Activated T-cell treated with anti-CD3 and anti-CD28 coated beads, Interleukin-2, amount 50 U/mL, for 72 hours (primary cell): ENCODE results near the gene SYPL1. TPM values are rescaled to one million over a fixed set of nuclear protein-coding genes. Genes with fewer than 3 reads are reported as not detected.
A peak's percentile ranks its signal among the peaks of the same experiment; 100 is the strongest.

ENCODE experiments used
- ATAC-seq, 2 donors: fragments of 150-1000 bp; cut with Tn5 transposase; replicated peaks in 1 of 2; 2 replicates each; pipeline ENCODE4 v1.10.0; 2021; ENCODE audit warnings: moderate library complexity in 2 of 2, mild to moderate bottlenecking in 1 of 2
- DNase-seq, 2 donors: peaks; one replicate each; pipeline ENCODE4 v3.0.0; 2021 to 2022; ENCODE audit warnings: mixed read lengths in 1 of 2
- H3K27ac Mint-ChIP-seq: one replicate; pipeline ENCODE4 v1.8.0; 2022; ENCODE audit warnings: mild to moderate bottlenecking, moderate library complexity, mixed read lengths
- H3K27me3 Mint-ChIP-seq: one replicate; pipeline ENCODE4 v1.8.0; 2022; ENCODE audit warnings: low read depth, mixed read lengths
- H3K36me3 Mint-ChIP-seq, 2 donors: one replicate each; pipeline ENCODE4 v1.8.0; 2022; ENCODE audit warnings: mixed read lengths in 2 of 2, mild to moderate bottlenecking in 1 of 2; ENCODE audit not compliant: insufficient read depth in 2 of 2
- H3K4me1 Mint-ChIP-seq: one replicate; pipeline ENCODE4 v1.8.0; 2022; ENCODE audit warnings: low read depth, mixed read lengths
- H3K4me3 Mint-ChIP-seq, 2 donors: one replicate each; pipeline ENCODE4 v1.8.0; 2022; ENCODE audit warnings: mild to moderate bottlenecking in 2 of 2, mixed read lengths in 2 of 2, moderate library complexity in 2 of 2
- H3K9me3 Mint-ChIP-seq, 2 donors: one replicate each; pipeline ENCODE4 v1.8.0; 2022; ENCODE audit warnings: mixed read lengths in 2 of 2
- total RNA-seq, 2 donors: library from RNA; stranded (reverse); gene quantifications; one replicate each; pipeline ENCODE4 v1.2.3, GENCODE V29; 2022

The SYPL1 gene
- total RNA-seq, 2 donors from 2014 or later = 29.6 to 32.0 TPM

- Mint-ChIP-seq H3K4me3 (no peak overlapping the region), H3K4me1 (peaks cover 49% of the 10 kb centered on the region), H3K27me3 (no peaks in the 10 kb centered on the region), H3K36me3 (peaks cover 0 to 5% of the 10 kb centered on the region in 2 donors), H3K9me3 (no peaks in the 10 kb centered on the region), H3K27ac (no peak overlapping the region)
- no peak for ATAC-seq
- no peak for DNase-seq
Observed at GRCh38 chr7:106099539-106099938, 12.6 kb downstream of the SYPL1 start.

- peaks cover 47% of the 10 kb centered on the region for H3K4me1 Mint-ChIP-seq
- H3K9me3 Mint-ChIP-seq = no peaks in the 10 kb centered on the region
- H3K27ac Mint-ChIP-seq = peak overlapping the region; percentile 74
- peak overlapping the region in 1 of 2 donors; percentile 50 for H3K4me3 Mint-ChIP-seq
- no peak for DNase-seq
- peaks cover 0 to 5% of the 10 kb centered on the region in 2 donors for H3K36me3 Mint-ChIP-seq
- no peak for ATAC-seq
- H3K27me3 Mint-ChIP-seq = no peaks in the 10 kb centered on the region
Observed at GRCh38 chr7:106098889-106099288, 13.2 kb downstream of the SYPL1 start.

- no peaks in the 10 kb centered on the region for H3K27me3 Mint-ChIP-seq
- ATAC-seq (no peak), DNase-seq (no peak)
- H3K36me3 Mint-ChIP-seq = peaks cover 2 to 4% of the 10 kb centered on the region in 2 donors
- peaks cover 17% of the 10 kb centered on the region for H3K4me1 Mint-ChIP-seq
- H3K9me3 Mint-ChIP-seq = no peaks in the 10 kb centered on the region
- H3K27ac Mint-ChIP-seq = no peak overlapping the region
- H3K4me3 Mint-ChIP-seq = no peak overlapping the region
Observed at GRCh38 chr7:106095634-106096033, 16.5 kb downstream of the SYPL1 start.

GRCh38 chr7:106094780-106095179 lies 17.3 kb downstream of the SYPL1 start:
- Mint-ChIP-seq H3K9me3 (no peaks in the 10 kb centered on the region), H3K27me3 (no peaks in the 10 kb centered on the region), H3K4me1 (peaks cover 14% of the 10 kb centered on the region), H3K4me3 (no peak overlapping the region), H3K27ac (no peak overlapping the region), H3K36me3 (peaks cover 3 to 4% of the 10 kb centered on the region in 2 donors)
- no peak for ATAC-seq
- DNase-seq = no peak

- Mint-ChIP-seq H3K27me3 (no peaks in the 10 kb centered on the region), H3K9me3 (no peaks in the 10 kb centered on the region), H3K4me1 (peaks cover 8% of the 10 kb centered on the region), H3K4me3 (no peak overlapping the region), H3K27ac (no peak overlapping the region), H3K36me3 (peaks cover 4 to 5% of the 10 kb centered on the region in 2 donors)
- ATAC-seq (no peak), DNase-seq (no peak)
Observed at GRCh38 chr7:106092204-106092603, 19.9 kb downstream of the SYPL1 start.

- no peak overlapping the region for H3K4me3 Mint-ChIP-seq
- peaks cover 0 to 5% of the 10 kb centered on the region in 2 donors for H3K36me3 Mint-ChIP-seq
- ATAC-seq (no peak), DNase-seq (no peak)
- H3K9me3 Mint-ChIP-seq = no peaks in the 10 kb centered on the region
- no peaks in the 10 kb centered on the region for H3K27me3 Mint-ChIP-seq
- peak overlapping the region; percentile 80 for H3K27ac Mint-ChIP-seq
- H3K4me1 Mint-ChIP-seq = peaks cover 14% of the 10 kb centered on the region
Observed at GRCh38 chr7:106089647-106090046, 22.5 kb downstream of the SYPL1 start.

- Mint-ChIP-seq H3K4me1 (peaks cover 19% of the 10 kb centered on the region), H3K36me3 (peaks cover 0 to 5% of the 10 kb centered on the region in 2 donors), H3K4me3 (no peak overlapping the region), H3K9me3 (no peaks in the 10 kb centered on the region), H3K27ac (no peak overlapping the region), H3K27me3 (no peaks in the 10 kb centered on the region)
- DNase-seq (no peak), ATAC-seq (no peak)
Observed at GRCh38 chr7:106088014-106088413, 24.1 kb downstream of the SYPL1 start.

GRCh38 chr7:106086062-106086461 lies 26.1 kb downstream of the SYPL1 start:
- no peak for DNase-seq
- peaks cover 19% of the 10 kb centered on the region for H3K4me1 Mint-ChIP-seq
- peak; percentile 40 to 50 for ATAC-seq
- no peaks in the 10 kb centered on the region for H3K27me3 Mint-ChIP-seq
- H3K27ac Mint-ChIP-seq = no peak overlapping the region
- H3K4me3 Mint-ChIP-seq = no peak overlapping the region
- peaks cover 0 to 3% of the 10 kb centered on the region in 2 donors for H3K36me3 Mint-ChIP-seq
- no peaks in the 10 kb centered on the region for H3K9me3 Mint-ChIP-seq

DNA sequence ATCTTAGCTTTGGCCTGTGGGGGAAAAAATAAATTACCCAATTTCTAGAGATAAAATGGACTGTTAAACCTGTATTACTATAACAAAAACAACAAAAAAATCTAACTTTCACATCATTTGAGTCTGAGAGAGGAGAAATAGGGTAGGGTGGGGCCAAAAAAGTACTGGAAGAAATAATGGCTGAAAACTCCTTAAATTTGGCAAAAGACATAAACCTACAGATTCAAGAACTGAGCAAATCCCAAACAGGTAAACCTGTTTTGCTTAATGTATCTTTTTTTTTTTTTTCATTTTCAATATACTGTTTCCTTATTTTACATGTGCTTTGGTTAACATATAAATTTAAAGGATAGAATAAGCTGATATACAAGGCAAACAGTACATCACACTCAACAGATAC lies 27.1 kb downstream of the SYPL1 start:
- DNase-seq (no peak), ATAC-seq (no peak)
- Mint-ChIP-seq H3K36me3 (peaks cover 0 to 3% of the 10 kb centered on the region in 2 donors), H3K27ac (no peak overlapping the region), H3K4me1 (peaks cover 19% of the 10 kb centered on the region), H3K4me3 (no peak overlapping the region), H3K27me3 (no peaks in the 10 kb centered on the region), H3K9me3 (no peaks in the 10 kb centered on the region)

GRCh38 chr7:106083717-106084116 lies 28.4 kb downstream of the SYPL1 start:
- peaks cover 0 to 2% of the 10 kb centered on the region in 2 donors for H3K36me3 Mint-ChIP-seq
- ATAC-seq (no peak), DNase-seq (no peak)
- H3K4me1 Mint-ChIP-seq = peaks cover 11% of the 10 kb centered on the region
- no peaks in the 10 kb centered on the region for H3K9me3 Mint-ChIP-seq
- no peaks in the 10 kb centered on the region for H3K27me3 Mint-ChIP-seq
- no peak overlapping the region for H3K27ac Mint-ChIP-seq
- no peak overlapping the region for H3K4me3 Mint-ChIP-seq

GRCh38 chr7:106082087-106082854 lies 29.8 kb downstream of the SYPL1 start:
- Mint-ChIP-seq H3K27me3 (no peaks in the 10 kb centered on the region), H3K9me3 (no peaks in the 10 kb centered on the region), H3K27ac (no peak overlapping the region), H3K4me3 (no peak overlapping the region), H3K4me1 (peaks cover 11% of the 10 kb centered on the region), H3K36me3 (no peaks in the 10 kb centered on the region)
- DNase-seq (no peak), ATAC-seq (no peak)

DNA sequence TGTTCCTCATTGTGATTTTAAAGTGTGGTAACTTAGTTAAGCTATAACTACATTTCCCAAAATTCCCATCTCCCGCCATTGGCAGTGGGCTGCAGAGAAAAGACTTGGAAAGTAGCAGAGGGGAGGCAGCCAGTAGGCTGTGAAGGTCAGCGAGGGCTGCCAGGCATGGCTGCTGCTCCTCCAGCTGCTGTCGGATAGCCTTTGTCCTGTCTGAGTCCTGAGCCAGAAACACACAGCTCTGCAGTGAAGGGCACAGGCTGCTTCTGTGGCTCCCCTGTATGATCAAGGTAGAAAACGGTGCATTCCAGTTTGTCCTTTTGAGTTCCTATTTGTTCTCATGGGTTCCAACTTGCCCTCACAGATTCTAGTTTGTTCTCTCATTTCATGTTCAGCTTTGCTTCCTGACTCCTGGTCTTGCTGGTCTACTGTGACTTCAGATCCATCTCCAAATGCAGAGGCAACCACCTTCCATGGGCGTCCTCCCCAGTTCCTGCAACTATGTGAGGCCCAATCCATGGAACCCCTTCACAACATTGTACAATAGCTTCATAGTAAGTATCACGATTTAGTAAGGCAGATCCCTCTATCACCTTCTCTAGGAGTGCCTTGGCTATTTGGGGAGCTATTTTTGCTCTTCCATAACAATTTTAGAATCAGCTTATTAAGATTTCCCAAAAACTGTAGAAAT lies 31.7 kb downstream of the SYPL1 start:
- no peak for ATAC-seq
- H3K4me3 Mint-ChIP-seq = no peak overlapping the region
- no peak for DNase-seq
- peaks cover 12% of the 10 kb centered on the region for H3K4me1 Mint-ChIP-seq
- no peaks in the 10 kb centered on the region for H3K9me3 Mint-ChIP-seq
- H3K27me3 Mint-ChIP-seq = no peaks in the 10 kb centered on the region
- no peak overlapping the region for H3K27ac Mint-ChIP-seq
- H3K36me3 Mint-ChIP-seq = no peaks in the 10 kb centered on the region

GRCh38 chr7:106076537-106076936 lies 35.6 kb downstream of the SYPL1 start:
- DNase-seq (no peak), ATAC-seq (no peak)
- Mint-ChIP-seq H3K4me3 (no peak overlapping the region), H3K4me1 (peaks cover 35% of the 10 kb centered on the region), H3K27ac (peak overlapping the region; percentile 51), H3K27me3 (no peaks in the 10 kb centered on the region), H3K36me3 (no peaks in the 10 kb centered on the region), H3K9me3 (no peaks in the 10 kb centered on the region)
